NCI-H2107 treated with DMSO at 0.1 percent for 48 hours (cell line): Measurements from ENCODE around the gene NR1H3.
"Not testable (repeated sequence)": the region's sequence is repeated elsewhere in the genome, so short reads cannot be mapped to it uniquely, and the experiment has no call there.

Experiments used
- DNase-seq: peaks from one replicate; lab custom pipeline; 2025; ENCODE audit not compliant: unreplicated experiment; lab: John Stamatoyannopoulos, UW

The NR1H3 gene

DNA sequence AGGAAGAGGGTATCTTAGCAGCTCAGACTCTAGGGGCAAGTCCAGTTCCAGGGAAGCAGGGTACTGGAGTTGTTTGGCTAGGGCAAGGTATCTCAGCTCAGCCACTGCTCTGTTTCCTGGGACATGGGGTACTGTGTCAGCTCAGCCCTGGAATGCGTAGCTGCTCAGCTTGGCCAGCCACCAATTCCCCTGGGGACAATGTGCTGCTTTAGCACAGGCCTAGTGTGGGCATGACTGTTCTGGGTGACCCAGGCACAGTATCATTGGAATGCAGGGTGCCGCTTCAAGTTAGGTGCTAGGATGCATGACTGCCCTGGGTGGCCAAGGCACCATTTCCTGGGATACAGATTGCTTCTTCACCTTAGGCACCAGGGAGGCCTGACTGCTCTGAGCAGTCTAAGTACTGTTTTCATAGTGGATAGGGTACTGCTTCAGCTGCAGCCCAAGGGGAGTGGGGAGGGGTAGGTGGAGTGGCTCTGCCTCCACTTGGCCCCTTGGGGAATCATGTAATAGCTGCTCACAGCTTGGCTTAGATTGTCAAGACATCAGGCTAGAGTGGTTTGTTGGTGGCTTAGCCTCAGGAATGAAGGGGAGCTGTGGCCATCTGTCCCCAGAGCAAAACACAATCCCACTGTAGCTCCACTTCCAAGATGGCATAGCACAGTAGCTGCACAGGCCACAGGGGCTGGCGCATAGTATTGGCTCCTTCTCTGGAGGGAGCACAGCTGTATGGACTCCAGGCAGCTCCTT lies 48.1 kb downstream of the NR1H3 start:
- DNase-seq: no peak

GRCh38 chr11:47306484-47306844 lies 48.7 kb downstream of the NR1H3 start:
- DNase-seq: no peak

DNA sequence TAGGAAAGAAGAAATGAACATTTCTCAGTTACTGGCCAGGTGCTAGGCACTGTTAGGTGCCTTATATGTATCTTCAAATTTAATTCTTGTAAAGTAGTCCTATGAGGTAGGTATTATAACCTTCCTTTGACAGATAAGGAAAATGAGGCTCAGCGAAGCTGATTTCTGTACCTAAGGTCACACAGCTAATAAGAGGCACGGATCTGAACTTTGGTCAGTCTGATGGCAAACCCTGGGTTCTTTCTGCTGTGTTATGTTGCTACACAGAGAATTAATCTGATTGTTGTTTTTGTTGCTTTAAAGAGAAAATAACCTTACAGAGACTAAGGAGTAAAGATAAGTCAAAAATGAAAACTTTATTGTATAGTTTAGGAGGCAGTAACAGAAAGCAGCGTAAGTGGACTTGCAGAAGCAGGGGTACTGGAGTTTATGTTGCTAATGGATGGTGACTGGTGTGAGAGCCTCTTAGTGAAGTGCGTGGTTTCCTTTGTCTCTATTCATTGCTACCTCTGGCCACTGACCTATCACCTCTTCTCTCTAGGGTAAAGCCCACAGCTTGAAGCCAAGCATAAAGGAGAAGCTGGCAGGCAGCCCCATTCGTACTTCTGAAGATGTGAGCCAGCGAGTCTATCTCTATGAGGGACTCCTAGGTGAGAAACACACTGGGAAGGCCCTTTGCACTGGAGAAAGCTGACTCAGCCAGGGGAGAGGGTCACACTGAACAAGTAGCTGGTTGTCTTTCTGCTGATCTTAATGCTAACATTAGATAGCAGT lies 50.4 kb downstream of the NR1H3 start:
- DNase-seq: no peak

- DNase-seq: no peak
Observed at GRCh38 chr11:47314992-47315391, 57.2 kb downstream of the NR1H3 start.

DNA sequence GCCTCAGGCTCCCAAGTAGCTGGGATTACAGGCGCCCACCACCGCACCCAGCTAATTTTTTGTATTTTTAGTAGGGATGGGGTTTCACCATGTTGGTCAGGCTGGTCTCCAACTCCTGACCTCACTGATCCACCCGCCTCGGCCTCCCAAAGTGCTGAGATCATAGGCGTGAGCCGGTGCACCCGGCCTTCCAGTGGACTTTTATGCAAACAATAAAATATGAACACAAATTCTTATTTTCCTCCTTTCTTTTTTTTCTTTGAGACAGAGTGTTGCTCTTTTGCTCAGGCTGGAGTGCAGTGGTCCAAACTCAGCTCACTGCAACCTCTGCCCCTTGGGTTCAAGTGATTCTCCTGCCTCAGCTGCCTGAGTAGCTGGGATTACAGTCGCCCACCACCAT lies 58.7 kb downstream of the NR1H3 start:
- DNase-seq: not testable (repeated sequence)

DNA sequence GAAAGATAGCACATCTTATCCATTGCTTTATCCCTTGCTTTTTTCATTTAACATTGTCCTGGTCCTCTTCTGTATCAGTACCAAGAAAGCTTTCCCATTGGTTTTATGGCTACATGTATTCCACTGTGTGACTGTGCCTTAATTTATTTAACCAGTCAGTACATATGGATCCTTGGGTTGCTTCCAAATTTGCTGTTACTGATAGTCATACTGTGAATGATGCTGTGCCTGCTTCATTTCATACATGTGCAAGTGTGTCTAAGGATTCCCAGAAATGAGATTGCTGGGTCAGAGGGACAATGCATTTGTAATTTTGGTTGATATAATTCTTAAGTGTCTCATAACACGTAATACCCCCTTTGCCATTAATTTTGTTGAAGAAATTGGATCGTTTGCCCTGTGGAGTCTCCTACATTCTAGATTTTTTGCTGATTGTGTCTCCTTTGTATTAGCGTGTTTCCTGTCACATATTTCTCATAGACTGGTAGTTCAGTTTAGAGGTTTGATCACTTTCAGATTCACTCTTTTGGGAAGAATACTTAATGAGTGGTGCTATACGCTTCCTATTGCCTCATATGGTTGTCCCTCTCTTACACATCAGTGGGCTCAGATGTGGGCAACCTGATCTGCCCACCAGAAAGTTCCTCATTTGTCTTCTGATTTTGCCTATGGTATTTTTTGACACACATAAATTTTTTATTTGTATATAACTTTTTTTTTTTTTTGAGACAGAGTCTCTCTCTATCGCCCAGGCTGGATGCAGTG lies 59.5 kb downstream of the NR1H3 start:
- DNase-seq: no peak

DNA sequence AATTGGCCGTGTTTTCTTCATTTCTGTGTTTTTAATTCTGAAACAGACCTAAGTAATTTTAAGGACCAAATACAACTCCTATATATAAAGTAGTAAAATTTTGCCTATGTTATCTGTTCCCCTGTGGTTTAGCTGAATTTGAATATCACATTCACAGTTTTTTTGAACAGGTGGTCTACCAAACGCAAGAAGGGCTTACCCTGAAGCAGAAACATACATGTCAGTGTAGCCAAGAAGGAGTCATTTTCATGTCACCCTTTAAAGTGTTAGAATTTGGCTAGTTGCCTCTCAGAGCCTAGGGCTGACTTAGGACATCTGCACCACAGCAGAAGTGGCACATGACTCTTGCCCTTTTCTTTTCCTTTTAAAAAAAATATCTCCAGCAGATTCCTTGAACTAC lies 60.4 kb downstream of the NR1H3 start:
- no peak for DNase-seq
